ENCODE measurements around the gene GCC1.

DNA sequence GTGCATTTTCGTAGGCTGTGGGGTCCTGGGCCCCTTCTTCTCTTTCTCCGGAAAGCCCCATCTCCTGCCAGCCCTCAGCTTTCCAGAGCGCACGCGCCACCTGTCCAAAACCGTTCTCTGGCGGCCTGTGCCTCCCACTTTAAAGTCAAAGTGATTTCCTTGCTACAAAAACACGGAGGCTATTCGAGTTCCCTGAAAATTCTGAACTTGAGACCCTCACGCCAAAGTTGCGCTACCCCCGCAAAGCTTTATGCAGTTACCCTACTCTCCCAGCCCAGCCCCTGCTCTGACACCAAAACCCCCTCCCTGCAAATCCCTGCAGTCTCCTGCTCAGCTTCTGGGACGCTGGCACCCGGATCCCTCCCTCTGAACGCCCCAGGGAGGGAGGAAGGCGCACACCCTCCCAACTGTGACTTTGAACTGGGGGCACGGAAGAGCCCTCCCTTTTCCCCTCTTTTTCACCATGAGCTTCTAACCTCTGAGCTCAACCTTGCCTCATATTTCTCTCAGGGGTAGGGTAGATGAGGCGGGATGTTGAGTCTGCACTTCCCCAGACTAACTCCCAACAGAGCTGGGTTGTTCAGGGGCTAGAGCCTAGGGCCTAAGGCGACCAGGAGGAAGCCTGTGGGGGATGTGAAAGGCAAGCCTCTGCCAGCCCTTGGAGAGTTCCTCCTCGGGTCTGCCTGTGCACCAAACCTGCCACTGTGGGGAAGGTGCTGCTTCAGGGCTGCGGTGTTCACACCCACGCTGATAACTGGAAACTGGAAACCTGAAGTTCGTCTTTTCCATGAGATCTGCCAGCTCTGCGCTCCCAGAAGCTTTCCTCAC is 35.2 kb upstream of the GCC1 start:
- TF ChIP-seq POLR2A (IDR thresholded peaks at IDR 0.05) = no peak
- TF ChIP-seq, protein P1, sequence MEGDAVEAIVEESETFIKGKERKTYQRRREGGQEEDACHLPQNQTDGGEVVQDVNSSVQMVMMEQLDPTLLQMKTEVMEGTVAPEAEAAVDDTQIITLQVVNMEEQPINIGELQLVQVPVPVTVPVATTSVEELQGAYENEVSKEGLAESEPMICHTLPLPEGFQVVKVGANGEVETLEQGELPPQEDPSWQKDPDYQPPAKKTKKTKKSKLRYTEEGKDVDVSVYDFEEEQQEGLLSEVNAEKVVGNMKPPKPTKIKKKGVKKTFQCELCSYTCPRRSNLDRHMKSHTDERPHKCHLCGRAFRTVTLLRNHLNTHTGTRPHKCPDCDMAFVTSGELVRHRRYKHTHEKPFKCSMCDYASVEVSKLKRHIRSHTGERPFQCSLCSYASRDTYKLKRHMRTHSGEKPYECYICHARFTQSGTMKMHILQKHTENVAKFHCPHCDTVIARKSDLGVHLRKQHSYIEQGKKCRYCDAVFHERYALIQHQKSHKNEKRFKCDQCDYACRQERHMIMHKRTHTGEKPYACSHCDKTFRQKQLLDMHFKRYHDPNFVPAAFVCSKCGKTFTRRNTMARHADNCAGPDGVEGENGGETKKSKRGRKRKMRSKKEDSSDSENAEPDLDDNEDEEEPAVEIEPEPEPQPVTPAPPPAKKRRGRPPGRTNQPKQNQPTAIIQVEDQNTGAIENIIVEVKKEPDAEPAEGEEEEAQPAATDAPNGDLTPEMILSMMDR (IDR thresholded peaks at IDR 0.05) = no peak

Measured in adrenal gland (tissue), 5 donors.